ENCODE data around the gene EPHB3.

DNA sequence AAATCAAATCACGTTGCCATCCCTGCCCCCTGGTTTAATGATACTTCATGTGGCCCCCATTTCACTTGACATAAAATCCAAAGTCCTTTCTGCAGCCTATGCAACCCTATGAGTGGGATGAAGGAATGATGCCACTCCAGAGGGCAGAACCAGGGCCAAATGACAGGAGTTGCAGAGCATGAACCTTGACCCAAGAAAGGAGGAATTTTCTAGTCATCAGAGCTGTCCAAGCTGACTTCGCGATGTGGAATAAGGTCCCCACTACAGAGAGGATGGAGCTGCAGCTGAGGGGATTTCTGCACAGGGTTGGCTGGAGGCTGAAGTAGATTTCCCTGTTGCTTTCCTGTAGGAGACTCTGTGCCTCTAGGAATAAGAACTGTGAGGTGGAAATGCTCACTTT is 15.8 kb upstream of the EPHB3 start:
- no peak for TF ChIP-seq POLR2AphosphoS5 (IDR thresholded peaks at IDR 0.05; ENCODE audit: low read depth, low read length)
- TF ChIP-seq CTCF (IDR thresholded peaks at IDR 0.05), result no peak
- no peak for TF ChIP-seq TCF7L2 (IDR thresholded peaks at IDR 0.05; ENCODE audit: low read depth, low read length)

All from Panc1 (cell line).